Thyroid gland (tissue), 4 donors: ENCODE measurements around the gene PCDHA1. TPM values are rescaled to one million over a fixed set of nuclear protein-coding genes. Genes with fewer than 3 reads are reported as not detected.

Experiments
- DNase-seq, 2 donors: peaks; one replicate each; pipeline ENCODE4 v3.0.0-alpha.2; 2019
- H3K27ac ChIP-seq, 3 donors: fragments of 200-600 bp; sonication (generic); 1 replicate in 2 of 3; 2 replicates in 1 of 3; pipeline ENCODE4 v1.5.1; 2016 to 2019; ENCODE audit warnings: mild to moderate bottlenecking in 1 of 3, moderate library complexity in 1 of 3
- H3K27me3 ChIP-seq: fragments of 200-600 bp; sonication (generic); one replicate; pipeline ENCODE4 v1.5.1; 2019
- H3K36me3 ChIP-seq, 2 donors: fragments of 200-600 bp; sonication (generic); one replicate each; pipeline ENCODE4 v1.5.1; 2016 to 2019
- H3K4me1 ChIP-seq, 2 donors: fragments of 200-600 bp; sonication (generic); one replicate each; pipeline ENCODE4 v1.5.1; 2017 to 2019
- H3K4me3 ChIP-seq, 3 donors: fragments of 200-600 bp; sonication (generic); replicated peaks in 1 of 3; 1 replicate in 2 of 3; 2 replicates in 1 of 3; pipeline ENCODE4 v1.5.1; 2016; ENCODE audit warnings: mild to moderate bottlenecking in 1 of 3
- H3K9me3 ChIP-seq: fragments of 200-600 bp; sonication (generic); one replicate; pipeline ENCODE4 v1.5.1; 2017
- POLR2A ChIP-seq, 2 donors: fragments of 450-650 bp; IDR thresholded peaks; one replicate each; pipeline ENCODE4 v1.6.1; 2017; ENCODE audit warnings: antibody characterized with exemption in 2 of 2, mild to moderate bottlenecking in 2 of 2, moderate library complexity in 1 of 2
- WGBS, 2 donors: methylation state at CpG; one replicate each; pipeline ENCODE4 v1.1.5; 2017; 5-methylcytosine and 5-hydroxymethylcytosine counted together
- intact Hi-C: fragments of 100-400 bp; cut with DNase I; formaldehyde crosslinking; loops from one replicate; pipeline ENCODE4 v1.15.1; 2023
- total RNA-seq, 4 donors: library from RNA; depleted of rRNA; stranded (reverse); fragments of >200 nt; gene quantifications; one replicate each; pipeline ENCODE4 v1.2.3, GENCODE V29; 2016
- TF ChIP-seq, protein P1 (sequence below), 6 experiments: fragments of 200-600 bp in 3 of 6; fragments of 450-650 bp in 3 of 6; sonication (generic) in 3 of 6; IDR thresholded peaks; one replicate each; pipeline ENCODE4 v1.5.1; 2016 to 2019; ENCODE audit warnings: antibody characterized with exemption in 6 of 6, mild to moderate bottlenecking in 2 of 6, inconsistent platforms in 1 of 6, moderate library complexity in 1 of 6

PCDHA1 gene
- total RNA-seq, 4 donors from 2014 or later, result 0.13 TPM; not detected in 3

DNA sequence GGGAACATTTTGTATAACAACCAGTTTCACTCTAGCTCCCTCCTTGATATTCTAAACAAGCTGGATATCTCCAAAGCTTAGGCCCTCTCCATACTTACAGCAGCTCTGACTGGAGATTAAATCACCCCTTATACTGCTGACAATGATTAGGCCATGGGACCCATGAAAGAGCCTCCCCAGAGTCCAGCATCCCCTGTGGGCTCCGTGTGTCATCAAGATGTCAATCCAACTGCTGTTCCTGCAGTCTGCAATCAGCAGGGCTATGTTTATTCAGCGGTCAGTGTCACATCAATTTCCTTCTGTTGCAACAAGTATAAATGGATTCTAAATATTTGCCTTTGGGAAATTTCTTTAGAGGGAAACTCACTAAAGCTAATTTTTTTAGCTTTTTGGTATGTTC is 206.9 kb downstream of the PCDHA1 start:
- WGBS, 2 donors, result 66 to 78% methylated on average over 2 of the region's 2 CpGs
- no peaks in the 10 kb centered on the region for H3K27me3 ChIP-seq
- H3K4me1 ChIP-seq, result peaks cover 6 to 17% of the 10 kb centered on the region in 2 donors
- TF ChIP-seq POLR2A (IDR thresholded peaks at IDR 0.05), result no peak
- TF ChIP-seq, protein P1, sequence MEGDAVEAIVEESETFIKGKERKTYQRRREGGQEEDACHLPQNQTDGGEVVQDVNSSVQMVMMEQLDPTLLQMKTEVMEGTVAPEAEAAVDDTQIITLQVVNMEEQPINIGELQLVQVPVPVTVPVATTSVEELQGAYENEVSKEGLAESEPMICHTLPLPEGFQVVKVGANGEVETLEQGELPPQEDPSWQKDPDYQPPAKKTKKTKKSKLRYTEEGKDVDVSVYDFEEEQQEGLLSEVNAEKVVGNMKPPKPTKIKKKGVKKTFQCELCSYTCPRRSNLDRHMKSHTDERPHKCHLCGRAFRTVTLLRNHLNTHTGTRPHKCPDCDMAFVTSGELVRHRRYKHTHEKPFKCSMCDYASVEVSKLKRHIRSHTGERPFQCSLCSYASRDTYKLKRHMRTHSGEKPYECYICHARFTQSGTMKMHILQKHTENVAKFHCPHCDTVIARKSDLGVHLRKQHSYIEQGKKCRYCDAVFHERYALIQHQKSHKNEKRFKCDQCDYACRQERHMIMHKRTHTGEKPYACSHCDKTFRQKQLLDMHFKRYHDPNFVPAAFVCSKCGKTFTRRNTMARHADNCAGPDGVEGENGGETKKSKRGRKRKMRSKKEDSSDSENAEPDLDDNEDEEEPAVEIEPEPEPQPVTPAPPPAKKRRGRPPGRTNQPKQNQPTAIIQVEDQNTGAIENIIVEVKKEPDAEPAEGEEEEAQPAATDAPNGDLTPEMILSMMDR (IDR thresholded peaks at IDR 0.05), result no peak
- H3K27ac ChIP-seq, result no peak overlapping the region
- H3K36me3 ChIP-seq, result no peaks in the 10 kb centered on the region
- H3K4me3 ChIP-seq, result no peak overlapping the region
- no peaks in the 10 kb centered on the region for H3K9me3 ChIP-seq
- intact Hi-C loops, result no loop called here
- DNase-seq, result no peak

DNA sequence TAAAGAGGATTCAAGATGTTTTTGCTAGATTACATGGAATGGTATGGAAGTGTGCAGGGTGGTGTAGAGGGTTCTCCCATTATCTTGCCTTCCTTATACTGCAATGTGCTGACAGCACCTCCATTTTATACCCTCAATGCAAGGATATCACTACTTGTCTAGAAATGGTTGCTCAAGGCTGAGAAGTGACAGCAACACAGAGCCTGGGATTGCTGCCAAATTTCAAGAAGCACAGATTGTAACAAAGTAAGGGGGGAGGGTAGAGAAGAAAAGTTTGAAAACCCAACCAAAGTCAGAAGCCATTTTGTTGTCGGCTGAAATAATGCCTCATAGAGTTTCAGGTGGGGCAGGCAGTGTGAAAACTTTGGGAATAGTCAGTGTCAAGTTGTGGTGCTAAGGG is 210.1 kb downstream of the PCDHA1 start:
- H3K36me3 ChIP-seq, result no peaks in the 10 kb centered on the region
- intact Hi-C loops, result no loop called here
- H3K9me3 ChIP-seq, result no peaks in the 10 kb centered on the region
- H3K27ac ChIP-seq, result no peak overlapping the region
- no peak overlapping the region for H3K4me3 ChIP-seq
- TF ChIP-seq POLR2A (IDR thresholded peaks at IDR 0.05), result no peak
- TF ChIP-seq, protein P1 (IDR thresholded peaks at IDR 0.05), result no peak
- no peaks in the 10 kb centered on the region for H3K27me3 ChIP-seq
- 78 to 83% methylated on average over 1 of the region's 1 CpG for WGBS, 2 donors
- H3K4me1 ChIP-seq, result peaks cover 0 to 7% of the 10 kb centered on the region in 2 donors
- DNase-seq, result peak; percentile 27 to 32

DNA sequence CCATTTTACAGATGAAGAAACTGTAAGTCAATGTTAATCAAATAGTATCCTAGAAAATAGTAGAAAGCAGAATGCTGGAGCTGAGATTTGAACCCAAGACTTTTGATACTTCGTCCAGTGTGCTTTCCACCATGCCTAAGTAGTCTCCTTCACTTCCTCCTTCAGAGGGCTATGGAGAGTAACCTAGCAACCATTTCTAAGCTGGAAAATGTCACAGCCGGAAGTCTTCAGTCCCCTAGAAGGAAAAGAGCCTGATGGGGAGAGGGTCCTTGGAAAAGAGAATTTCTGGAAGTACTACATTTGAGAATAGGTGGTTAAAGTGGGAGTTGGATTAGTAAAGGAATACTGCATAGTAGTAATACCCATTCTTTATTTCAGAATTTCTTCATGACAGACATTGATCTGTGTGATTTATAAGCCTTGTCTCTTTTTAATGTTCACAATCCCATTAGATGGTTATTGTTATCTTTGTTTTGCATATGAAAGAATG is 213.0 kb downstream of the PCDHA1 start:
- 71 to 78% methylated on average over 2 of the region's 2 CpGs for WGBS, 2 donors
- Histone ChIP-seq H3K4me1 (peaks cover 8 to 35% of the 10 kb centered on the region in 2 donors), H3K36me3 (no peaks in the 10 kb centered on the region), H3K27ac (no peak overlapping the region), H3K4me3 (no peak overlapping the region), H3K27me3 (no peaks in the 10 kb centered on the region), H3K9me3 (no peaks in the 10 kb centered on the region)
- intact Hi-C loops, result no loop called here
- no peak for DNase-seq
- TF ChIP-seq POLR2A (IDR thresholded peaks at IDR 0.05), result no peak
- TF ChIP-seq, protein P1 (IDR thresholded peaks at IDR 0.05), result no peak

DNA sequence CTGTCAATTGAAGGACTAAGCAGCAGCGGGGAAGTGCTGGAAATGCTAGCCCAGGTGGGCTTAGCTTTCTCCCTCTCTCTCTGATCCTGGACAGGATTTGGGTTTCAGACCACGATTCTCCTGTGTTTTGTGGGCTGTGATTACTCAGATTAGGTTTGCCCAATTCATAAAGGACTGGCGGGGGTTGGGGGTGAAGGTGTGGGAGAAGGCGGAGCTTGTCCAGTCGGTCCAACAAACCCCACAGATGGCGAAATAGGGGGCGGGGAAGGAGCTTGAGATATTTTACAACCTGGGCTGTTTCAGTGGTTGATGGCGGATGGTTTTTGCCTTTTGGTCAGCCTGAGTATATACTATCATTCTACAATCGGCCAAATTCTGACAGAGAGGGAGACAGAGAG is 215.5 kb downstream of the PCDHA1 start:
- peaks cover 15 to 38% of the 10 kb centered on the region in 2 donors for H3K4me1 ChIP-seq
- DNase-seq, result peak; percentile 55 to 64
- TF ChIP-seq POLR2A (IDR thresholded peaks at IDR 0.05), result no peak
- TF ChIP-seq, protein P1 (IDR thresholded peaks at IDR 0.05), result no peak
- H3K36me3 ChIP-seq, result no peaks in the 10 kb centered on the region
- 5 to 6% methylated on average over 9 of the region's 9 CpGs for WGBS, 2 donors
- H3K9me3 ChIP-seq, result no peaks in the 10 kb centered on the region
- intact Hi-C loops, result no loop called here
- H3K4me3 ChIP-seq, result peak overlapping the region in 1 of 3 donors; percentile 13
- H3K27me3 ChIP-seq, result no peaks in the 10 kb centered on the region
- peak overlapping the region in 2 of 3 donors; percentile 26 to 33 for H3K27ac ChIP-seq

DNA sequence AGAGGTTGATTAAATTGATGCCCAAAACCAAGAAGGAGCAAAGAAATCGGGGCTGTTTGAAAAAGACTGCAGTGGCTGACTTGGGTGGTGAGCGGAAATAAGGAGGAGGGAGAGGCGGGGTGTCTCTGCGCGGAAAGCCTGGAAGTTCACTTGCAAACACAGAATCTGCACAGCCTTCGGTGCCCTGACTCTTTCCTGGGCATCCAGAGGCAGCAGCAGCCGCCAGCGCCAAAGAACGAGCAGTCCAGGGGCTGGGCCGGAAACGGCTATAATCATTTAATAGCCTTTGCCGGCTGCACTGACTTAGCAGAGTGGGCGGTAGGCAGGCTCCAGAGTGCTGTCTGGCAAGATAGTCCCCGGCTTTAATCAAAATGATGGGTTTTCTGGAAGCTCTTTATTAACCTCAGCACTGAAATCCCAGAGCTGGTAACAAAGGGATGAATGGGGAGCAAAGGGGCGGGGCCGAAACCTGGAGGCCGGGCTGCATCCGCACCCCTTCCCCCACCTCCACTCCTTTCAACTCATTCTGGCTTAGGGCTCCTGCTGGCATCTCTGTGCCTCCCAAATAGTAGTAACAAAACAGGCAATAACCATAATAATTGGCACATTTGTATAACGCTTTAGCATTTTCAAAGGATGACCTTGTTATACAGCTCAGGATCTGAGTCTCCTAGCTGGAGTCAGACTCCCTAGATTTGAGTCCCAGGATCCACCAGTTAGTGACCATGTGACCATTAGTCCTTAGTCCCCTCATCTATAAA is 216.1 kb downstream of the PCDHA1 start:
- WGBS, 2 donors, result 7 to 8% methylated on average over 19 of the region's 19 CpGs
- Histone ChIP-seq H3K4me1 (peaks cover 15 to 38% of the 10 kb centered on the region in 2 donors), H3K27ac (peak overlapping the region; percentile 13 to 33 (median 26)), H3K36me3 (no peaks in the 10 kb centered on the region), H3K4me3 (peak overlapping the region in 2 of 3 donors; percentile 4 to 13), H3K9me3 (no peaks in the 10 kb centered on the region), H3K27me3 (no peaks in the 10 kb centered on the region)
- DNase-seq, result peak; percentile 52 to 54
- TF ChIP-seq, protein P1 (IDR thresholded peaks at IDR 0.05), result no peak
- intact Hi-C loops, result no loop called here
